GM18520 (cell line): Measurements from ENCODE around the gene PRAMEF1.
"Not testable (repeated sequence)": the region's sequence is repeated elsewhere in the genome, so short reads cannot be mapped to it uniquely, and the experiment has no call there.

ENCODE experiments used
- ATAC-seq: cut with Tn5 transposase; IDR thresholded peaks from one replicate; pipeline ENCODE4 v1.9.1; 2021; ENCODE audit not compliant: unreplicated experiment

Gene PRAMEF1, protein sequence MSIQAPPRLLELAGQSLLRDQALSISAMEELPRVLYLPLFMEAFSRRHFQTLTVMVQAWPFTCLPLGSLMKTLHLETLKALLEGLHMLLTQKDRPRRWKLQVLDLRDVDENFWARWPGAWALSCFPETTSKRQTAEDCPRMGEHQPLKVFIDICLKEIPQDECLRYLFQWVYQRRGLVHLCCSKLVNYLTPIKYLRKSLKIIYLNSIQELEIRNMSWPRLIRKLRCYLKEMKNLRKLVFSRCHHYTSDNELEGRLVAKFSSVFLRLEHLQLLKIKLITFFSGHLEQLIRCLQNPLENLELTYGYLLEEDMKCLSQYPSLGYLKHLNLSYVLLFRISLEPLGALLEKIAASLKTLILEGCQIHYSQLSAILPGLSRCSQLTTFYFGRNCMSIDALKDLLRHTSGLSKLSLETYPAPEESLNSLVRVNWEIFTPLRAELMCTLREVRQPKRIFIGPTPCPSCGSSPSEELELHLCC

DNA sequence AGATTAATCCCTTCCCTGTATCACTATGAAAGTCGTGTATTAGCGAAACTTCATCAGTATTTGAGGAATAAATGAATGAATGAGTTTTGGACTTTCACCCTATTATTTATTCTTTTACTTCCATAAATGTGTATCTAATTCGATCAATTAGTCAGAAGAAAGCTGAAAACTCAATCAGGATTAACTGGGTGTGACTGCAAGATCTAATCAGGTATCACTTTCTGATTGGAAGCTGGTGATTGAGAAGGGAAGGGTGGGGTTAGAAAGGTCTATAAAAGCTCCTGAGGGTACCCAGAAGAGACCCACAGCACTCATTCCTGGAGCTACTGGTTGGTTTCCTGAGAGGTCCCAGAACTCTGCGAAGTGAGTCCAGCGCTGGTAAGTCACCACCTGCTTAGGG, at the start of gene PRAMEF1:
Gene PRAMEF1, plus strand, starts transcription at position 301 of the 400 bp plus-strand sequence. CDS start 1,831 bp downstream, outside the sequence.
- ATAC-seq, result not testable (repeated sequence)

DNA sequence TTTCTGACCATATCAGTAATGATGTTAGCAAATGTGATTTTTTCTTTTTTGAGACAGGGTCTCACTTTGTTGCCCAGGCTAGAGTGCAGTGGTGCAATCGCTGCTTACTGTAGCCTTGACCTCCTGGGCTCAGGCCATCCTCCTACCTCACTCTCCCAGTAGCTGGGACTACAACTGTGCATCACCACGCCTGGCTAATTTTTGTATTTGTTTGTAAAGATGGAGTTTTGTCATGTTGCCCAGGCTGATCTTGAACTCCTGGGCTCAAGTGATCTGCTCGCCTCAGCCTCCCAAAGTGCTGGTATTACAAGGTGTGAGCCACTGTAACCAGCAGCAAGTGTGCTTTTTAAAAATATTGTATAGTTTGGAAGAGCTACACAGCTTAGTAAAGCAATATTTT, 49.3 kb upstream of the PRAMEF1 start:
- ATAC-seq, result no peak

DNA sequence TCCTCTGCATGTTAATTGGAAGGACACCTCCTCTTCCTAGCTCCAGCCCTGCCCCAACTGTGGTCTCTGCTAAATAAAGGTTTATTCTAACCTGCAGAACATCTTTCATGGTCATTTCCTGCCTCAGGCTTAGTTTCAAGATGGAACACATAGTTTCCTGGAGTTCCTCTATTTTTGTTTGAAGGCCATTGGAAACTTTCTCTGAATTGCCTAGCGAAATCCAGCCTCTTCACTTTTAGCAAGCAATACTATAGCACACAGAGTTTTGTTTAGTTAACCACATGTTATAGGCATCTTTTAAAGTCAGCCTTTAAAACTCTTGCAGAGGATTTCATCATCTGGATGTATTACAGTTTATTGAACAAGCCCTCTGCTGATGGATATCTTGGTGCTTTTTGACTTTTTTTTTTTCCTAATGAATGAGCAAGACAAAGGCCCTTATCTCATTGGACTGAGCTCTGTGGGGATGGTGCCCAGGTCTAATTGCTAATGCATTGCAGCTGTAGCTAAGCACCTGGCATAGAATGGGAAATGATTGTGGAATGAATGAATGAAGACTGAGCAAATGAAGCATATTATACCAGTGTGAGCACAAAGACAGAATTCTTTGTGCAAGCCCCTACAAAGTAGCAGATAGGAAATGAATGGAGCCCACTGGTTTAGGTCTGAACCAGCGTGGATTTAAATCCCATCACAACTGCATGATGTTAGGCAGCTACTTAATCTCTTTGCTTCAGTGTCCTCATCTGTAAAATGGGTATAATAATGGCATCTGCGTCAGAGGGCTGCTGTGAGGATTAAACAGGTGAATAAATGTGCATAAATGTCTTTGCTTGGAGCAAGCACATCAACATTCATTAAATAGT, 45.8 kb upstream of the PRAMEF1 start:
- no peak for ATAC-seq

DNA sequence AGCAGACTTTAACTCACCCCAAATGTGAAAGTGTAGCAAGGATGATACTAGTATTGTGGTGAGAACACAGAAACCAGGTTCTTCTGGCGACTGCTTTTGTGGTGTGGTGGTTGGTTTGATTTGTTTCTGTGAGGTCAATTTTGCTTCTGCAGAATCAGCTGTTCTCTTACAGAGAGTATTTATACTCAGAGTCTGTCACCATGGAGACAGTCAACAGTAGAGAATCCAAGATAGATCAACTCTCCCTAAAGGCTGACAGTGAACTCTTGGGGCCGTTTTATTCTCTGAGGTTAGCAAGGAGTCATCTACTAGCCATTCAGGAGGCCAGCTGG, 45.2 kb upstream of the PRAMEF1 start, which contains the start of gene CFAP107:
Gene CFAP107, plus strand, starts transcription at position 209 of the 332 bp plus-strand sequence. CDS start 231 bp downstream, outside the sequence.
- ATAC-seq, result no peak

DNA sequence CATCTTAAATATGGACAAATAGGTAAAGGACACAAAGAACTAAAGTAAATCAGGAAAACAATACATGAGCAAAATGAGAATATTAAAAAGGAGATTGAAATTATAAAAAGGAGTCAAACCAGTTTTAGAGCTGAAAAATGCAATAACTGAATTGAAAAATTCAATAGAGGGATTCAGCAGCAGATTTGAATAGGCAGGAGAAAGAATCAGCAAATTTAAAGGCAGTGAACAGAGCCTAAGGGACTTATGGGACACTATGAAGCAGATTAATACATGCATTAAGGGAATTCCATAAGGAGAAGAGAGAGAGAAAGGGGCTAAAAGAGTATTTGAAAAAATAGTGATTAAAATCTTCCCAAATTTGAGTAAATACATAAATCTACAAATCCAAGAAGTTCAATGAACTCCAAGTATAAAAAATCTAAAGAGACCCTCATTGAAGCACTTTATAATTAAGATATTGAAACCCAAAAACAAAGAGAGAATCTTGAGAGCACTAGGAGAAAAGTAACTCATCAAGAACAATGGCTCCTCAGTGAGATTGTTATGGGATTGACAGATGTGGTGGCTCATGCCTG, 42.3 kb upstream of the PRAMEF1 start:
- ATAC-seq, result no peak

DNA sequence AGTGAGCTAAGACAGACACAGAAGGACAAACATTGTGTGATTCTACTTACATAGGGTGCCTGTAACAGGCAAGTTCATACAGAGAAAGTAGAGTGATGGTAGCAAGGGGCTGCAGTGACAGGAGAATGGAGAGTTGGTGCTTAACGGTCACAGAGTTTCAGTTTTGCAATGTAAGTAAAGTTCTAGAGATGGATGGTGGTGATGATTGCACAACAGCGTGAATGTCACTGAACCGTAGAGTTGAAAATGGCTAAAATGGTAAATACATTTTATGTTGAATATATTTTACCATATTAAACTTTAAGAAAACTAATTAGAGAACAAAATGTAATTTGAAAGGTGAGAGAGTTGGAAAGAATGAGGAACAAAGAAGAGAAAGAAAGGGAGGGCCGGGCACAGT, 36.5 kb upstream of the PRAMEF1 start:
- no peak for ATAC-seq

DNA sequence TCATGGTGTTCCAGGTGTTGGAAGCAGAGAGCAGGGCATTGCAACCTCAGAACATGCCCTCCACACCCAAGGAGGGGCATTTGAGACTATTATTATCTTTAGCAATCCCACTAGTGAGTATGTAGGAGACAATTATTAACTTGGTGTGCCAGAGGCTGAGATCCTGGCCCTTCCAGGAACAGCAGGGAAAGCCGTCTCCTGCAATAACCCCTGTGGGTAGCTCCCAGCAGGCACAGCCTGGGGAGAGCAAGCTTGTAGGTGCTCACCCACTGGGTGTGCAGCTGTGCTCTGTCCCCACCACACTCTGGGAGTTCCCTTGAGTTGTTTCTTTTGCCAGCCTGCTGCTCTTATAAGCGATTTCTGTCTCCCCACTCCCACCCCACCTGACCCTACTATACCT, 34.9 kb upstream of the PRAMEF1 start:
- ATAC-seq, result no peak

DNA sequence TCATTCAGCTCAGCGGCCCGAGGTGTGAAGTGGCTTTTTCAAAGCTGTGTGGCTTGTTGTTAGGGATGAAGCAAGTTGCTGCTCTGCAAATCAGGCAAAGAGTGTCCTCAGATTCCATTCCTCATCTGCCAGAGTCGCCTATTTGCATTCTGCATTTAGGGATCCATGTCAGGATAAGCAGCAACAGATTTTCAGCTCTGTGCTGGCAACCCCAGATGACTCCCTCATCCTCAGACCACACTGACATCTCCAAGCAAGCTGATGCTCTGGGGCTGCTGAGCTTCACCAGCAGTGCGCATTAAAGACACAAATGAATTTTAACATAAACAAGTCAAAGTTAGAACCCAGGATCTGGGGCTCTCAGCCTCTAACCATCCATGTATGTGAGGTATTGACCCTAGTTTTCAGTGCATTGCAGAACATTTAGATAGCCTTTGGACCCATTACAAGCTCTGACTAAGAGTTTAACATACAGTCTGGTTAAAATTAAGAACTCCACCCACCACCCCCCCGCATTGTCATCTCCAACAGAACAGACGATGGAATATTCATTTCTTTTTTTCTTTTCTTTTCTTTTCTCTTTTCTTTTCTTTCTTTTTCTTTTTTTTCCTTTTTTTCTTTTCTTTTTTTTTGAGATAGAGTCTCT, 34.3 kb upstream of the PRAMEF1 start:
- ATAC-seq, result no peak

DNA sequence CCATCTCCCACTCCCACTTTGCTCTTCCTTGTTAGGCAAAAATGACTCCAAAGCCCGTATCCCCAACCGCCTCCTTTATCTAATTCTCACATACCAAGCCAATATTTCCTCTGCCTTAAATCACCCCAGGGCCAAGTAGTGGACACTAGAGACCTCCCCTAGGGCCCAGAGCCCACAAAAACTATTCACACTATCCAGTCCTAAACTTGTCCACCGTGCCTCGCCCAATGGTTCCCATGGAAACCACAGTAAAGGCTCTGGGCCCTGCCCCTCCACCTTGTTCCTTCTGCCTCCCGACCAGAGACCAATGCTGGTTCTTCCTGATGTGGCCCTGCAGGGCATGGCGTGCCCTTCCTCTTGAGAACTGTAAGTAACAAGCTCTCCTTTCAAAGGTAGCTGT, 33.4 kb upstream of the PRAMEF1 start:
- ATAC-seq, result no peak

DNA sequence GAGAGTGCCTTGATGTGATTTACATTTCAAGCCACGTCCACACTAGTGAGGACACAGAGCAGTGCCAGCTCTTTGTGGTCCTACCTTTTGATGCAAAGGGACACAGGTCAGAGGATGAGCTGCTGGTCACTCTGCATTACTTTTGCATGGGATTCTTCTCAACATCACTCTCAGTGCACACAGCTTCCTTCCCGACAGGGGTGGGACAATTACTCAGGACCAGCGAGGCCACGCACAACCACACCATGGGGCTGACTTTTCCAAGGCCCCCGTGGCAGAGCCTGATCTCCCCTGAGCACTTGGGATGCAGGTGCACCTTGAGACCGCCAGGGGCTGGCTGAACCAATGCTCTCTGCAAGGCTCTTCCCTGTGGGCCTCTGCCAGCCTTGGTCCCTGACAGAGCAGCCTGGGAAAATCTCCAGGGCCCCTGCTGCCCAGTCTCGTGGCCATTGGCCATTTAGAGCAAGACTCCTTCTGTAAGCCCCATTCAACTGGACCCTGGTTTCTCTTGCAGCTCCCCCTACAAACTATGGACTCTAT, 30.9 kb upstream of the PRAMEF1 start:
- ATAC-seq, result no peak

DNA sequence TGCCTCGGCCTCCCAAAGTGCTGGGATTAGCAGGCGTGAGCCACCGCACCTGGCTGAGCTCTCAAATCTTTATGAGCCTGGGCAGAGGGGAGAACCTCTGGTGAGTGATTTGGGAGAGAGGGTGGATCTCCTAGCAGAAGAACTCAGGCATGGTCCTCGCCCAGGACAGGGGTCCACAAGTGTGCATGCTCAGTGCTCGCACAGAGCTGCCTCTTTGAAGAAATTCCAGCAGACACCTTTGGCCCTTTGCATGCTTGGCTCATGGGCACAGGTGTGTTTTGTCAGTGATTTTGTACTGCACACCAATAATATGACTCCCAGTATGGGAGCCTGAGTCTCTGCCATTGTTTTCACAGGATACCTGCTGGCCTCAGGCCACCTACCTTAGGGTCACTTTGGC, 29.4 kb upstream of the PRAMEF1 start:
- no peak for ATAC-seq

DNA sequence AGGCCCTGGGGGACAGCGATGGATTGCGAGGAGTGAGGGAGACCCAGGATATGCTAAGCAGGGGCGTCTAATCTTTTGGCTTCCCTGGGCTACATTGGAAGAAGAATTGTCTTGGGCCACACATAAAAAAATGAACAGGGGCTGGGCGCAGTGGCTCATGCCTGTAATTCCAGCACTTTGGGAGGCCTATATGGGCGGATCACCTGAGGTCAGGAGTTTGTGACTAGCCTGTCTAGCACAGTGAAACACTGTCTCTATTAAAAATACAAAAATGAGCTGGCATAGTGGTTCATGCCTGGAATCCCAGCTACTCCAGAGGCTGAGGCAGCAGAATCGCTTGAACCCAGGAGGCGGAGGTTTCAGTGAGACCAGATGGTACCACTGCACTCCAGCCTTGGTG, 28.4 kb upstream of the PRAMEF1 start:
- no peak for ATAC-seq

DNA sequence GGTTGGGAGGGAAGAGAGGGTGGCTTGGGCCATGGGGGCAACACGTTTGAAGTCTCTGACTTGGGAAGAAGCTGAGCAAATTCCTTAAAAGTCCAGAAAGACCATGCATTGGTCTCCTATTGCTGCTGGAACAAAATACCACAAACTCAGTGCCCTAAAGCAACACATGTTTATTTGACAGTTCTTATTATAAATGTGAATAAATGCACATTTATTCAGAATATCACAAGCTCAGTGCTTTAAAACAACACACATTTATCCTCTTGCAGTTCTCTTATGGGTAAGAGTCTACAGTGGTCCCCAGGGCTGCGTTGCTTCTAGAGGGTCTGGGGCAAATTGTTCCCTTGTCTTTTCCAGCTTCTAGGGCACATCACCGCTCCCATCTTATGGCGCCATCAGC, 27.7 kb upstream of the PRAMEF1 start:
- no peak for ATAC-seq

DNA sequence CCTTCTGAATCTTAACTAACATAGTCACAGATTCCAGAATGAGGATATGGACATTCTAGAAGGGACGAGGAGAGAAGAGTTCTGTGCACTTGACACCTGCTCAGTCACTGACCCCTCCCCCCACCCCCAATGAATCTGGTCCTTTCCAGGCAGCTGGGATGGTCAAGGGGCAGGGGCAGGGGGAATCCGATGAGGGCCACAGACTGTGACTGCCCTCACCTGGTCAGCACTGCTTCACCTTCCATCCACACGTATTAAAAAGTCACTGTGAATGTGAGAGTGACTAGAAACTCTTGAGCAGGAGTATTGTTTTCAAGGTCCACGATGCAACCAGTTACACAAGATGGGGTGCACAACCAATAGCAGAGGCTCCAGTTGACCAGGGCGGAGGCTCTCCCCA, 27.2 kb upstream of the PRAMEF1 start:
- ATAC-seq, result no peak

DNA sequence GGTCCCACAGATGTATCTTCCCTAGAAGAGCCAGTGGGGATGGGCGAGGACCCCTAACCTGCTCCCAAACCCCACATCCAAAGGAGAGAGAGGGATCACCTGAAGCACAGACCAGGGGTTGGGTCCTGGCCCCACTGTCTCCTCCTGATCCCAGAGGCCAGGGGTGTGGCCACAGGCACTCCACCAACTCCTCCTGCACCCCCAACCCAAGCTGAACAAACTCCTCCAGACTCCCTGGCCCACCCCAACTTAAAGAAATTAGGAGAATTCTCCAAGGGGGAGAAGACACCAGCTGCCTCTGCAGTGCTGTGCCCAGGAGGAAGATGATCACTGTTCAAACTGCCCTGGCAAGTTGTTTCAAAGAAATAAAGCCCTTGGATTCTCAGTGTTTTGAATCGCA, 22.2 kb upstream of the PRAMEF1 start:
- ATAC-seq, result no peak

DNA sequence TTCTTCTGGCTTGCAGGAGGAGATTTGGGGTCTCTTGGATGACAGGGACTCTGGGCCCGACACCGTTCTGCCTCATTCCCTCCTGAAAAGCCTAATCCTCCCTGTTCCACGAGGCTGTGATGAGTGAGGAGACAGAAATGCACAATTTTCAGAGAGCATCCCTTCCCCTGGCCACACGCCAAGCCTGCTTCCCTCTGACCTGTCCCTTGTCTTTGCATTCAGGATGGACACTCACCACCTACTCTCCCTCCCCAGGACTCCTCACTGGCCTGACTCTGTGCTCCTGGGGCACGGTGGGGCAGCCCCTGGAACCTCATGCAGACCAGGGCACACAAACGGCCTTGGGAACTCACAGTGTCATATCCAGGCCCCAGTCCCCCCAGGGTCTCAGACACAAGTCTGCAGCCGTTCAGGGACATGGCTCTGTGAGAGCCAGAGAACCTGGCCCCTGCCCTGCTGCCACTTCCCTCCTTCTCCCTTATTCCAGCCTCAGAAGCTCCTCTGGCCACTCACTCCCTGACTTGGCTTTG, 21.2 kb upstream of the PRAMEF1 start:
- no peak for ATAC-seq

DNA sequence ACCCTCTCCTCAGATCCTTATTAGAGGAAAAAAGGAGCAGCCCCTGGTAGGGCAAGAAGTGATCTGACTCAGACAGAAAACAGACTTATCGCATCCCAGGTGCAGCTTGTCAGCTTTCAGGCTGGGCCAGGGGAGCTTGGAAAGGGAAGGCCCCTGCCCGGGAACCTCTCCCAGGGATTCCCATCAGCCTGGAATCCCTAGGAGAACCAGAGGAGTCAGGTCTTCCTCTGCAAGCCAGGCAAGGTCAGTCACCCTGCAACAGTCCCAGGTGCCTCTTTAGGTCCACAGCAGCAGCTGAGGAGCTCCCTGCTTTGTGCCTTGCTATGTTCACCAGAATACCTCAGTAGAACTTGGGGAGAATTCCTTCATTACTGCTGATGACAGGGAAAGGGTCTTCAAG, 20.6 kb upstream of the PRAMEF1 start:
- ATAC-seq, result no peak

DNA sequence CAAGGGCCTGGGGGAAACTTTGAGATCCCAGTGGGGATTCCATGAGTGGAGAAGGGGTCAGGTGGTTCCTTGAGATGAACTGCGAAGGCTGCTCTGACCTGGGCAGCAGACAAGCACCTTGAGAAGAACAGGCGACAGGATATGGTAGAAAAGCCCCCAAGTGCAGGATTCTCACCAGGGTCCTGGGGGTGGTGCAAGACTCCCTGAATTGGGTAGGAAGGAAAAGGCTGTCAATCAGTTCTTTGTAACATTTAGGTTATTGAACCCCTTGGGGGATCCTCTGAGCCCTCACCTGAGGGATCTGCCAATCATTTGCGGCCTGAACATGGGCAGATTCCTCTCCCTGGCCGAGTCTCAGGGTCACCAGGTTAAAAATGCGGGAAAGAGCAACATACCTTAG, 20.0 kb upstream of the PRAMEF1 start:
- no peak for ATAC-seq

DNA sequence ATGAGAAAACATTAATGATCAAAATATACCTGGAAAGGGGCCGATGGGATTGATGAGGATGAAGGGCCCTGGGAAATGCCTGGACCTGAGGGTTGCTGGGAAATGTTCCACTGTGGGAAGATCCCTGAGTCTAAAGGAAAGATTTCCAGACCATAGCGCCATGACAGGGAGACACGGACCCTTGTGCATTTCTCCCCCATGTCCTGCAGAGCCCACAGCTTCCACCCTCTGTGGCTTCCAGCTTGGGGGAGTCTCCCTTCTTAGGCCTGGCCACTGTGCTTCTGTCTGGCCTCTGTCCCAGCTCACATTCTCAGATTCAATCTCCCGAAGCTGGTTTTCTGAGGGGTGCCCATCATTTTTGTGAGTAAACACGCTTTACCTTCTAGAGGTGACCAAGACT, 18.7 kb upstream of the PRAMEF1 start:
- no peak for ATAC-seq

DNA sequence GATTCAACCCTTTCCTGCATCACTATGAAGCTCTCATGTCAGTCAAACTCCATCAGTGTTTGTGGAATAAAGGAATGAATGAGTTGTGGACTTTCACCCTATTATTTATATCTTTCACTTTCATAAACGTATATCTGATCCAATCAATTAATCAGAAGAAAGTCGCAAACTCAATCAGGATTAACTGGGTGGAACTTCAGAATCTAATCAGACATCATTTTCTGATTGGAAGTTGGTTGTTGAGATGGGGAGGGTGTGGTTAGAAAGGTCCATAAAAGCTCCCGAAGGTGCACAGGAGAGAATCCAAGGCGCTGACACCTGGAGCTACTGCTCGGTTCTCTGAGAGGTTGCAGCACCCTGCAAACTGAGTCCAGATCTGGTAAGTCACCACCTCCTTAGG, 17.8 kb upstream of the PRAMEF1 start, which contains the start of gene PRAMEF12:
Gene PRAMEF12, plus strand, starts transcription at position 301 of the 400 bp plus-strand sequence. CDS start 1,130 bp downstream, outside the sequence.
- no peak for ATAC-seq
